ENCODE measurements around the gene CTTNBP2. TPM values are rescaled to one million over a fixed set of nuclear protein-coding genes. Genes with fewer than 3 reads are reported as not detected.

Gene CTTNBP2
- polyA plus RNA-seq, 2 of the 4 experiments (the other 2 are of a cell fraction) = 0.18 to 0.25 TPM

- TF ChIP-seq CTCF (IDR thresholded peaks at IDR 0.05) = no peak
- TF ChIP-seq ZC3H11A (IDR thresholded peaks at IDR 0.05) = no peak
- no peak for TF ChIP-seq HOXA7 (CRISPR knock-in tag; IDR thresholded peaks at IDR 0.05)
- no peak for TF ChIP-seq ZNF302 (CRISPR knock-in tag; IDR thresholded peaks at IDR 0.05)
- TF ChIP-seq CHD4 (IDR thresholded peaks at IDR 0.05; ENCODE audit: borderline replicate concordance) = no peak
- TF ChIP-seq EHF (CRISPR knock-in tag; IDR thresholded peaks at IDR 0.05) = no peak
- peak; percentile 66 for TF ChIP-seq GATA3 (IDR thresholded peaks at IDR 0.05; ENCODE audit: borderline replicate concordance)
- TF ChIP-seq ESRRA (IDR thresholded peaks at IDR 0.05; ENCODE audit: borderline replicate concordance, low read length) = peak; percentile 12; the same call in 1 of the 2 replicates
- no peak for TF ChIP-seq PBX3 (IDR thresholded peaks at IDR 0.05)
- TF ChIP-seq FOSL2 (IDR thresholded peaks at IDR 0.05) = peak; percentile 54; the same call in 1 of the 2 replicates
- TF ChIP-seq FOSL2 (CRISPR knock-in tag; IDR thresholded peaks at IDR 0.05) = peak; percentile 90
- no peak for TF ChIP-seq HEYL (CRISPR knock-in tag; IDR thresholded peaks at IDR 0.05)
- TF ChIP-seq KDM1A (IDR thresholded peaks at IDR 0.05; ENCODE audit: low read depth) = no peak
- no peak for TF ChIP-seq USF2 (IDR thresholded peaks at IDR 0.05)
- no peak for TF ChIP-seq TP53 (CRISPR knock-in tag; IDR thresholded peaks at IDR 0.05)
- TF ChIP-seq NR3C1 (IDR thresholded peaks at IDR 0.05) = no peak
- no peak for TF ChIP-seq FOXS1 (CRISPR knock-in tag; IDR thresholded peaks at IDR 0.05)
- peak; percentile 77 to 78; a peak in 3 of 5 replicates for TF ChIP-seq JUN (IDR thresholded peaks at IDR 0.05)
- TF ChIP-seq HDAC2 (IDR thresholded peaks at IDR 0.05) = no peak
- no peak for TF ChIP-seq SREBF2 (IDR thresholded peaks at IDR 0.05)
- TF ChIP-seq BHLHE40 (IDR thresholded peaks at IDR 0.05; ENCODE audit: low read depth, low read length) = no peak
- peak; percentile 91 to 94 for TF ChIP-seq CEBPB (IDR thresholded peaks at IDR 0.05)
- peak; percentile 79 to 82; a peak in 4 of 5 replicates for TF ChIP-seq EP300 (IDR thresholded peaks at IDR 0.05)
- TF ChIP-seq RARB (CRISPR knock-in tag; IDR thresholded peaks at IDR 0.05) = no peak
- TF ChIP-seq RFX5 (IDR thresholded peaks at IDR 0.05) = no peak
- no peak for TF ChIP-seq POLR2A (IDR thresholded peaks at IDR 0.05; ENCODE audit: low read length)
- TF ChIP-seq CBX2 (IDR thresholded peaks at IDR 0.05; ENCODE audit: borderline replicate concordance, low read depth) = no peak
- no peak for TF ChIP-seq ATOH8 (CRISPR knock-in tag; IDR thresholded peaks at IDR 0.05; ENCODE audit: low read depth)
- TF ChIP-seq CBX8 (IDR thresholded peaks at IDR 0.05) = no peak
- TF ChIP-seq BCL3 (IDR thresholded peaks at IDR 0.05) = peak; percentile 85; the same call in 2 of the 3 replicates
- TF ChIP-seq NPAS2 (CRISPR knock-in tag; IDR thresholded peaks at IDR 0.05; ENCODE audit: borderline replicate concordance) = no peak
- no peak for TF ChIP-seq TFCP2L1 (CRISPR knock-in tag; IDR thresholded peaks at IDR 0.05)
- no peak for TF ChIP-seq ZFP36 (IDR thresholded peaks at IDR 0.05; ENCODE audit: borderline replicate concordance, partially characterized antibody)
- no peak for TF ChIP-seq POLR2AphosphoS2 (conservative IDR thresholded peaks at IDR 0.05; ENCODE audit: low read length)
- no peak for TF ChIP-seq KDM5A (IDR thresholded peaks at IDR 0.05)
- TF ChIP-seq EHMT2 (IDR thresholded peaks at IDR 0.05; ENCODE audit: low read depth) = no peak
- no peak for TF ChIP-seq HMGXB4 (CRISPR knock-in tag; IDR thresholded peaks at IDR 0.05; ENCODE audit: borderline replicate concordance)
- no peak for TF ChIP-seq E2F6 (IDR thresholded peaks at IDR 0.05; ENCODE audit: borderline replicate concordance, low read depth)
Observed at GRCh38 chr7:117682681-117683385, 190.4 kb downstream of the CTTNBP2 start (continued).

Measured in A549 (cell line).